Neural cell (in vitro differentiated cells): ENCODE results near the gene ADARB2. TPM values are rescaled to one million over a fixed set of nuclear protein-coding genes. Genes with fewer than 3 reads are reported as not detected.

Experiments
- H2AFZ ChIP-seq: fragments of 200-600, 300-800 bp; sonication (generic), shearing (Covaris generic); 2 replicates; pipeline ENCODE4 v1.6.0; 2014; ENCODE audit warnings: low read depth, mild to moderate bottlenecking, antibody characterized with exemption, low read length, moderate library complexity
- H3F3A ChIP-seq: fragments of 200-600 bp; shearing (Covaris generic); 2 replicates; pipeline ENCODE4 v1.6.1; 2016; ENCODE audit warnings: mild to moderate bottlenecking, moderate library complexity, mixed read lengths, antibody characterized with exemption, low read length; ENCODE audit not compliant: insufficient read depth, poor library complexity, severe bottlenecking
- H3K27ac ChIP-seq: fragments of 200-600, 300-800 bp; sonication (generic), shearing (Covaris generic); 2 replicates; pipeline ENCODE4 v1.5.1; 2014; ENCODE audit warnings: mild to moderate bottlenecking, low read length, moderate library complexity
- H3K27me3 ChIP-seq: fragments of 300-800, 200-600 bp; sonication (generic), shearing (Covaris generic); 2 replicates; pipeline ENCODE4 v1.6.0; 2014; ENCODE audit warnings: mild to moderate bottlenecking, low read depth, low read length, moderate library complexity; ENCODE audit not compliant: insufficient read depth
- H3K36me3 ChIP-seq: fragments of 300-800, 200-600 bp; sonication (generic), shearing (Covaris generic); 2 replicates; pipeline ENCODE4 v1.5.1; 2014; ENCODE audit warnings: mild to moderate bottlenecking, antibody characterized with exemption, low read length, moderate library complexity; ENCODE audit not compliant: insufficient read depth
- H3K4me2 ChIP-seq: fragments of 300-800, 200-600 bp; sonication (generic), shearing (Covaris generic); 2 replicates; pipeline ENCODE4 v1.6.0; 2014; ENCODE audit warnings: mild to moderate bottlenecking, low read length
- H3K4me3 ChIP-seq: fragments of 300-800, 200-600 bp; sonication (generic), shearing (Covaris generic); 2 replicates; pipeline ENCODE4 v1.5.1; 2014; ENCODE audit warnings: mild to moderate bottlenecking, low read length, moderate library complexity
- H3K79me2 ChIP-seq: fragments of 200-600 bp; shearing (Covaris generic); replicated peaks from 2 replicates; pipeline ENCODE4 v1.6.0; 2014; ENCODE audit warnings: mild to moderate bottlenecking, low read length, moderate library complexity; ENCODE audit not compliant: insufficient read depth
- H3K9ac ChIP-seq: fragments of 300-800, 200-600 bp; sonication (generic), shearing (Covaris generic); 2 replicates; pipeline ENCODE4 v1.6.1; 2016; ENCODE audit warnings: mild to moderate bottlenecking, low read length, mixed read lengths
- H3K9me2 ChIP-seq: fragments of 200-600 bp; shearing (Covaris generic); 2 replicates; pipeline ENCODE4 v1.6.1; 2016; ENCODE audit warnings: mild to moderate bottlenecking, low read length, mixed read lengths; ENCODE audit not compliant: insufficient read depth
- H3K9me3 ChIP-seq: fragments of 200-600, 300-800 bp; sonication (generic), shearing (Covaris generic); 2 replicates; pipeline ENCODE4 v1.6.1; 2016; ENCODE audit warnings: mild to moderate bottlenecking, mixed run types, low read length, moderate library complexity, mixed read lengths
- H4K20me1 ChIP-seq: fragments of 200-600 bp; shearing (Covaris generic); 2 replicates; pipeline ENCODE4 v1.6.1; 2016; ENCODE audit warnings: mild to moderate bottlenecking, mixed run types; ENCODE audit not compliant: insufficient read depth
- EP300 ChIP-seq: fragments of 450-650 bp; conservative IDR thresholded peaks from 2 replicates; pipeline ENCODE4 v1.6.1; 2014; ENCODE audit warnings: antibody characterized with exemption, mild to moderate bottlenecking, moderate library complexity; ENCODE audit not compliant: poor library complexity, severe bottlenecking
- EZH2 ChIP-seq: fragments of 200-600, 300-800 bp; shearing (Covaris generic), sonication (generic); IDR thresholded peaks from 2 replicates; pipeline ENCODE4 v1.6.1; 2014; ENCODE audit warnings: antibody characterized with exemption, low read length, borderline replicate concordance, mild to moderate bottlenecking; ENCODE audit not compliant: insufficient read depth, poor library complexity, severe bottlenecking
- MXI1 ChIP-seq: fragments of 450-650 bp; conservative IDR thresholded peaks from 2 replicates; pipeline ENCODE4 v1.6.1; 2014; ENCODE audit warnings: antibody characterized with exemption, mild to moderate bottlenecking; ENCODE audit not compliant: poor library complexity, severe bottlenecking
- POLR2AphosphoS5 ChIP-seq: IDR thresholded peaks from 2 replicates; pipeline ENCODE4 v1.6.1; 2012
- RAD21 ChIP-seq: fragments of 450-650 bp; conservative IDR thresholded peaks from 2 replicates; pipeline ENCODE4 v1.6.1; 2014; ENCODE audit warnings: antibody characterized with exemption, mild to moderate bottlenecking, moderate library complexity
- REST ChIP-seq: IDR thresholded peaks from 2 replicates; pipeline ENCODE4 v1.6.1; 2012; ENCODE audit warnings: borderline replicate concordance
- SMC3 ChIP-seq: fragments of 450-650 bp; conservative IDR thresholded peaks from 2 replicates; pipeline ENCODE4 v1.6.1; 2014; ENCODE audit warnings: antibody characterized with exemption, mild to moderate bottlenecking, moderate library complexity; ENCODE audit not compliant: poor library complexity
- TAF1 ChIP-seq: IDR thresholded peaks from 2 replicates; pipeline ENCODE4 v1.6.1; 2012; ENCODE audit warnings: low read depth
- polyA plus RNA-seq: library from polyadenylated mRNA; depleted of rRNA; stranded (reverse); fragments of >200 nt; gene quantifications from 2 replicates; pipeline ENCODE4 v1.2.3, GENCODE V29; 2014
- TF ChIP-seq, protein P1 (sequence below): fragments of 450-650 bp; IDR thresholded peaks from 2 replicates; pipeline ENCODE4 v1.5.1; 2014; ENCODE audit warnings: antibody characterized with exemption, mild to moderate bottlenecking, moderate library complexity; ENCODE audit not compliant: poor library complexity, severe bottlenecking

Gene ADARB2
- polyA plus RNA-seq, 1 donor from 2014 or later = 3.6 TPM

DNA sequence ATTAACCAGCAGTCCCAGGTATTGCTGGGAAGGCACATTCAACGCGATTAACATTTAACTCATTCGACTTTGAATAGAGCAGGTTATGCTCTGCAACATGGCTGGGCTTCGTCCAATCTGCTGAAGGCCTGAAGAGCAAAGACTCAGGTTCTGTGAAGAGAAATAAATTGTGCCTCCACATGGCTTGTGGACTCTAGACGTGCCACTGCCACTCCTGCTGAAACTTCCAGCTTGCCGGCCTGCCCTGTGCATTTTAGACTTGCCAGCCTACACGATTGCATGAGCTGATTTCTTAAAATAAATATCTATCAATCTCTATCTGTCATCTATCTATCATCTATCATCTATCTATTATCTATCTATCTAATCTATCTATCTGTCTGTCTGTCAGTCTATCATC lies 543.2 kb downstream of the ADARB2 start:
- Histone ChIP-seq H3K9ac (no peak overlapping the region), H3F3A (no peaks in the 10 kb centered on the region), H3K9me3 (no peaks in the 10 kb centered on the region), H4K20me1 (no peaks in the 10 kb centered on the region), H3K27ac (no peak overlapping the region), H2AFZ (no peak overlapping the region), H3K27me3 (no peaks in the 10 kb centered on the region), H3K4me3 (no peak overlapping the region), H3K4me2 (no peak overlapping the region), H3K36me3 (no peaks in the 10 kb centered on the region), H3K9me2 (no peaks in the 10 kb centered on the region), H3K79me2 (no peaks in the 10 kb centered on the region)
- TF ChIP-seq MXI1 (no peak), SMC3 (no peak), REST (no peak), RAD21 (no peak), EZH2 (no peak), POLR2AphosphoS5 (no peak), TAF1 (no peak), EP300 (no peak)
- TF ChIP-seq, protein P1, sequence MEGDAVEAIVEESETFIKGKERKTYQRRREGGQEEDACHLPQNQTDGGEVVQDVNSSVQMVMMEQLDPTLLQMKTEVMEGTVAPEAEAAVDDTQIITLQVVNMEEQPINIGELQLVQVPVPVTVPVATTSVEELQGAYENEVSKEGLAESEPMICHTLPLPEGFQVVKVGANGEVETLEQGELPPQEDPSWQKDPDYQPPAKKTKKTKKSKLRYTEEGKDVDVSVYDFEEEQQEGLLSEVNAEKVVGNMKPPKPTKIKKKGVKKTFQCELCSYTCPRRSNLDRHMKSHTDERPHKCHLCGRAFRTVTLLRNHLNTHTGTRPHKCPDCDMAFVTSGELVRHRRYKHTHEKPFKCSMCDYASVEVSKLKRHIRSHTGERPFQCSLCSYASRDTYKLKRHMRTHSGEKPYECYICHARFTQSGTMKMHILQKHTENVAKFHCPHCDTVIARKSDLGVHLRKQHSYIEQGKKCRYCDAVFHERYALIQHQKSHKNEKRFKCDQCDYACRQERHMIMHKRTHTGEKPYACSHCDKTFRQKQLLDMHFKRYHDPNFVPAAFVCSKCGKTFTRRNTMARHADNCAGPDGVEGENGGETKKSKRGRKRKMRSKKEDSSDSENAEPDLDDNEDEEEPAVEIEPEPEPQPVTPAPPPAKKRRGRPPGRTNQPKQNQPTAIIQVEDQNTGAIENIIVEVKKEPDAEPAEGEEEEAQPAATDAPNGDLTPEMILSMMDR = no peak

- Histone ChIP-seq H3K4me3 (no peak overlapping the region), H3F3A (no peaks in the 10 kb centered on the region), H2AFZ (no peak overlapping the region), H3K79me2 (no peaks in the 10 kb centered on the region), H3K27ac (no peak overlapping the region), H3K36me3 (no peaks in the 10 kb centered on the region), H3K9ac (no peak overlapping the region), H3K9me2 (no peaks in the 10 kb centered on the region), H4K20me1 (no peaks in the 10 kb centered on the region), H3K9me3 (no peaks in the 10 kb centered on the region), H3K27me3 (no peaks in the 10 kb centered on the region), H3K4me2 (no peak overlapping the region)
- TF ChIP-seq POLR2AphosphoS5 (no peak), REST (no peak), EZH2 (no peak), RAD21 (no peak), EP300 (no peak), SMC3 (no peak), MXI1 (no peak), TAF1 (no peak)
- TF ChIP-seq, protein P1 = no peak
These were observed 543.8 kb downstream of the ADARB2 start for GRCh38 chr10:1193561-1193960.
